NCI-H1694 (cell line): ENCODE results near the gene TRUB2.

ENCODE experiments used
- DNase-seq: peaks from one replicate; lab custom pipeline; 2025; lab: John Stamatoyannopoulos, UW

The TRUB2 gene

DNA sequence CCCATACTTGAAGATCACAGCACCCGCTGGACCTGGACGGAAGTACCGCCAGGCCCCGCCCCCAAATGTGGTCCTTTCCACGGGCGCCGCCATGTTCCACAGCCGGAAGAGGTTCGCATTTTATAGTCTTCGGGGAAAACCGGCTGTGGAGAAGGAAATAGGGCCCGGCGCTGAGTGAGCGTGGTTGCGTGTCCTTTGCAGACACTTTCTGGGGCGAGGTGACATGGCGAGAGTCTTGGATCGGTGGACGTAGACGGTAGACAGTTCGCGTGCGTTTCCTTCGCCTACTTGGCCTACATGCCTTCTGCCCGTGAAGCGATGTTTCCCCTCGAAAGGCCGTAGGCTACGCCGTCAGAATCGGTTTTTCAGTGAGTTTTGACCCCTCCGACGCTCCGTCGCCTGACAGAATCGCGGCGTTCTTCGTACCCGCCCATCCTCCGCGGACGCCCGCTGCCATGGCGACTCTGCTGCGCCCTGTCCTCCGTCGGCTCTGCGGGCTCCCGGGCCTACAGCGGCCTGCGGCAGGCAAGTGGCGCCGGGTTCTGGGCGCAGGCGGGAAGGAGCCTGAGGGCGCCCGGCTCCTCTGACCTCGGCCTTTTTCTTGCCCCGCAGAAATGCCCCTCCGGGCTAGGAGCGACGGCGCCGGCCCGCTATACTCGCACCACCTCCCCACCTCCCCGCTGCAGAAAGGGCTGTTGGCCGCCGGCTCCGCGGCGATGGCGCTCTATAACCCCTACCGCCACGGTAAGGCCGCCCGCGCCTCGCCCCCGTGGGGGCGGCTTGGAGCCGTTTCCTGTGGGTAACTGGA is at the start of gene TRUB2, which contains the start of gene COQ4:
Gene TRUB2 (minus strand): TSS at position 44 of the 808 bp plus-strand sequence. CDS start 39 bp downstream, at position 5.
Gene COQ4 (plus strand): TSS at position 436 of the 808 bp plus-strand sequence. CDS start 20 bp downstream, at position 456.
- peak; percentile 77 for DNase-seq

- DNase-seq = no peak
Observed at GRCh38 chr9:128371630-128372117, 49.4 kb upstream of the TRUB2 start.

DNA sequence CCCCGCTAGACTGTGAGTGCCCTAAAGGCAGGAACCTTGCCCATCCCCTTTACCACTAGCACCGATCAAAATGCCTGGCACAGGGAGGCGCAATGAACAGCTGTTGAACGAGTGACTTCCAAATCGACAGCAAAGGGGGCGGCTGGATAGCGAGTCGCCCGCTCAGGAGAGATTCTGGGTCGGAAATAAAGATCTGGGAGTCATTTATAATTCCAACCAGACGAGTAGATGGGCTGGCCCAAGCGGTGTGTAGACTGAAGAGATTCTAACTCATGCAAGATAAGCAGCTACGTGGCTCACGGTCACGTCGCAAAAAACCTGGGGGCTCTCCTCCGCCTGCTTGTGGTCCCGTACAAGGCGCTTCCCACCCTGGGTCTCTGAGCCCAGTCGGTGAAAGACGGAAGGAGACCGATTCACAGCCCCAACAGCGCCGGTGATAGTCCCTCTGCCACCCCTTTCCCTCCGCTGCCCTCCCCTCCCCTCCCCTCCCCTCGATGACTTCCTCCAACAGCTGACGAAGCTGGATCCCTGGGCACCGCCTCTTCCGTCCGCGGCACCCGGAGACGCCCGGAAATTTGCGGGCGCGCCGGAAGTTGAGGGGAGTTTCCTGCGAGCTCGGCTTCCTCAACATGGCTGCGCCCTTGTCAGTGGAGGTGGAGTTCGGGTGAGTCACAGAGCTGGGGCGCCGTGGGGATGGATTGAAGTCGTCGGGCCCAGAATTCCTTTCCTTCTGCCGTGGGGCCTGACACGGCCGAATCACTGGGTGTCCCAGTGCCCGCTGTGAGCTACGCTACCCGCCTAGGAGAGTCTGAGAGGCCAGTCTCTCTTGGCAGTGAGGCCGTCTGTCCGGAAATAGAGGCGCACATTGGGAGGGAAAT is 48.7 kb upstream of the TRUB2 start, which contains the start of gene URM1:
Gene URM1 (plus strand): TSS at position 623 of the 878 bp plus-strand sequence. CDS start 7 bp downstream, at position 630.
- peak; percentile 75 for DNase-seq

DNA sequence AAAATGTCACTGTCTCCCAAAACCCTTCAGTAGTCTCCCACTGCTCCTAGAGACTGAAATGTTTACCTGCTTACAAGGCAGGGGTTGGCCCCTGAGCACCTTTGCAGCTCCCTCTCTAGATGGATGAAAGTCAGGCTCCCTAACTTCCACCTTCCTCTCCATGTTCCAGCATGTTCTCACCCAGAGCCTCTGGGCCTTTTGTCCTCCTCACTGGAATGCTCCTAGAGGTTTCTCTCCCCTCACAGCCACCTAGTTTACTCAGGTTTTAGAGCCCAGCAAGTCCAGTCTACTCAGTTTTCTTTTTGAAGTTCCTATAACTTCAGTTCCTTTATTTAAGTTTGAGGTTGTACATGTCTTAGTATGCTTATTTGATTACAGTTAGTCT is 48.1 kb upstream of the TRUB2 start:
- no peak for DNase-seq

DNA sequence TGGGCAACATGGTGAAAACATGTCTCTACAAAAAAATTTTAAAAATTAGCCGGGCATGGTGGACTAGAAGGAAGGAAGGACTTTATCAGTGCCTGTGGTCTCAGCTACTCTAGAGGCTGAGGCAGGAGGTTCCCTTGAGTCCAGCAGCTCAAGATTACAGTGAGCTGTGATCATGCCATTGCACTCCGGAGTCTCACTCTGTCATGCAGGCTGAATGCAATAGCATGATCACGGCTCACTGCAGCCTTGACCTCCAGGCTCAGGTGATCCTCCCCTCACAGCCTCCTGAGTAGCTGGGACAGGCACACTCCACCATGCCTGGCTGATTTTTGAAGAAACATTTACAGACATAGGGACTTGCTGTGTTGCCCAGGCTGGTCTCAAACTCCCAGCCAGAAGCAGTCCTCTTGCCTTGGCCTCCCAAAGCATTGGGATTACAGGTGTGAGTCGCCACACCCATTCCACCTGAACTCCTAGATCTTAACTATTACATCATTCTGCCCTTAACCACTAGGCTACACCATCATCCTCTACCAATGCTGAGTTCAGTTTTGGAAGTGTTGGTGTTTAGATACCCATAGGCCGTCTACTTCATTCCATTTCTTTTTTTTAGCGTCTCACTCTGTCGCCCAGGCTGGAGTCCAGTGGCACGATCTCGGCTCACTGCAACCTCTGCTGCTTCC is 46.9 kb upstream of the TRUB2 start:
- DNase-seq = no peak

GRCh38 chr9:128365525-128365924 is 43.3 kb upstream of the TRUB2 start:
- DNase-seq = no peak

- DNase-seq = no peak
Observed at GRCh38 chr9:128362774-128363173, 40.5 kb upstream of the TRUB2 start.

- peak; percentile 80 for DNase-seq
Observed at GRCh38 chr9:128361986-128362646, 39.9 kb upstream of the TRUB2 start.

- DNase-seq = peak; percentile 45
Observed at GRCh38 chr9:128361296-128361985, 39.2 kb upstream of the TRUB2 start.

- DNase-seq = no peak
Observed at GRCh38 chr9:128360826-128361225, 38.6 kb upstream of the TRUB2 start.

- DNase-seq = no peak
Observed at GRCh38 chr9:128358861-128359260, 36.6 kb upstream of the TRUB2 start.

DNA sequence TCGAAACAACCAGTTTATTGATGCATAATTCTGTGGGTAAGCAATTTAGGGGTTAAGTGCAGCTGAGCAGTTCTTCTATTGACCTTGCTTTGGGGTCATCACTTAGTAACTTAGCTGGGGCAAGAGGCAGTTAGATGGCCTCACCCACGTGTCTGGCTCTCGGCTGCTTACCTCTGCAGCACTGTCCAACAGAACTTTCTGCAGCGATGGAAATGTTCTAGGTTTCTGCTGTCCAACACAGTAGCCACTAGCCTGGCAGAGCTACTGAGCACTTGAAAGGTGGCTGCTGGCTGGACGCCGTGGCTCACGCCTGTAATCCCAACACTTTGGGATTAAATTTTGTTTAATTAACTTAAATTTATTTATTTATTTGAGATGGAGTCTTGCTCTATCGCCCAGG is 35.8 kb upstream of the TRUB2 start:
- no peak for DNase-seq

DNA sequence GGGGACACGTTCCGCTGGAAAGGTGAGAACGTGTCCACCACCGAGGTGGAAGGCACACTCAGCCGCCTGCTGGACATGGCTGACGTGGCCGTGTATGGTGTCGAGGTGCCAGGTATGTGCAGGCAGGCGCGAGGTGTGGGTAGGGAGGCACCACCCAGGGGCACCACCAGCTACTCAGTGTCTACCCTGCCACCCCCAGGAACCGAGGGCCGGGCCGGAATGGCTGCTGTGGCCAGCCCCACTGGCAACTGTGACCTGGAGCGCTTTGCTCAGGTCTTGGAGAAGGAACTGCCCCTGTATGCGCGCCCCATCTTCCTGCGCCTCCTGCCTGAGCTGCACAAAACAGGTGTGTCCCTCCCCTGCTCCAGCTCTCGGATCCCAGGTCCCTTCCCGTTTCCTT is 33.2 kb upstream of the TRUB2 start:
- no peak for DNase-seq

DNA sequence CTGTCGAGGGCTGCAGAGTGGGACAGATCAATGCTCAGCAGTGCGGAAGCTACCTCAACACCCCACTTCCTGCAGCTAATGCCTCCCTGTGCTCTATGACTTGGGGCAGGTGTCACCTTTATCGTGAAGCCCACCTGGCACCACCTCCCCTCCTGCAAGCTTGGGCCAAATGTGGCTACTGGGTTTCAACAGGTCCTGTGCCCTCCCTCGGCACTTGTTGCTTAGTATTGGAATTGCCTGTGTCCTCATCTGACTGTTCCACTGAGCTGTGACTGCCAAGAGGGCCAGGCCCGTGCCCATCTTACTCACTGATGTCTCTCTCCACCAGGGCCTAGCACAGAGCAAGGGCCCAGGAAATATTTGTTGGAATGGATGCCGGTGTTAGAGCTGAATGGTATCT is 27.5 kb upstream of the TRUB2 start:
- DNase-seq = no peak

- DNase-seq = no peak
Observed at GRCh38 chr9:128349125-128349524, 26.9 kb upstream of the TRUB2 start.

- DNase-seq = no peak
Observed at GRCh38 chr9:128344931-128345605, 22.8 kb upstream of the TRUB2 start.

GRCh38 chr9:128343855-128344254 is 21.6 kb upstream of the TRUB2 start:
- no peak for DNase-seq

- DNase-seq = no peak
Observed at GRCh38 chr9:128342971-128343680, 20.9 kb upstream of the TRUB2 start.

GRCh38 chr9:128341435-128341849 is 19.2 kb upstream of the TRUB2 start:
- DNase-seq = peak; percentile 14
